GM12891 (cell line): ENCODE results near the gene STRADA.

Experiments used
- POLR2A ChIP-seq: IDR thresholded peaks from 2 replicates; pipeline ENCODE4 v1.6.1; 2011; ENCODE audit warnings: low read depth, low read length, control low read depth
- TAF1 ChIP-seq: IDR thresholded peaks from 2 replicates; pipeline ENCODE4 v1.6.1; 2011; ENCODE audit warnings: low read depth, low read length, control low read depth

DNA sequence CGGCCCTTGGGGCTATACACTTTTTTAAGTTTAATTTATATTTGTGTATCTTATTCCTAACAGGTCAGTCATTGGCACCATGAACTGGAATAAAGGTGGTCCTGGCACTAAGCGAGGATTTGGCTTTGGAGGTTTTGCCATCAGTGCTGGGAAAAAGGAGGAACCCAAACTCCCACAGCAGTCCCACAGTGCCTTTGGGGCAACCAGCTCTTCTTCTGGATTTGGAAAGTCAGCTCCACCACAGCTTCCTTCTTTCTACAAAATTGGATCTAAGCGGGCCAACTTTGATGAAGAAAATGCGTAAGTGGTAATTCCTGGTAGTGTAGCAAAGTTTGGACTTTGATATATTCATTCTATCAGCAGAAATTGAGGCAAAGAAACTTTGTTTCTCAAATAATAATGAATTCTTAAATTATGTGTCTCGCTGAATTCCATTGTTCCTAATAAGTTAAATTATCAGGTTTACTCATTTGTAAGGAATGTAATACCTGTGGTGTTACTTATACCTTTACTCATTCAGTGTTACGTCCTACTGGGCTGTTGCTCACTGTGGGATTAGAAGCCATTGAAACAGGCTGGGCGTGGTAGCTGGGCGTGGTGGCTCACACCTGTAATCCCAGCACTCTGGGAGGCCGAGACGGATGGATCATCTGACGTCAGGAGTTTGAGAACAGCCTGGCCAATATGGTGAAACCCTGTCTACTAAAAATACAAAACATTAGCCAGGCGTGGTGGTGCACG is 45.5 kb upstream of the STRADA start:
- no peak for TF ChIP-seq POLR2A
- TF ChIP-seq TAF1: no peak
